GM12892 (cell line): ENCODE data around the gene IGSF21.

Experiments used
- POLR2A ChIP-seq: IDR thresholded peaks from 2 replicates; pipeline ENCODE4 v1.6.1; 2011; ENCODE audit warnings: low read depth, low read length, control low read depth
- TAF1 ChIP-seq: IDR thresholded peaks from 2 replicates; pipeline ENCODE4 v1.6.1; 2011; ENCODE audit warnings: low read depth, mild to moderate bottlenecking, control low read depth, low read length, borderline replicate concordance

GRCh38 chr1:18289597-18289996 is 182.0 kb downstream of the IGSF21 start:
- TF ChIP-seq POLR2A (no peak), TAF1 (no peak)
